GM18508 (cell line): ENCODE results near the gene HCFC1R1.
A peak's percentile ranks its signal among the peaks of the same experiment; 100 is the strongest.
"Not testable (repeated sequence)": the region's sequence is repeated elsewhere in the genome, so short reads cannot be mapped to it uniquely, and the experiment has no call there.

Source experiments
- ATAC-seq: cut with Tn5 transposase; IDR thresholded peaks from one replicate; pipeline ENCODE4 v1.9.1; 2021; ENCODE audit warnings: moderate number of reproducible peaks; ENCODE audit not compliant: insufficient read depth, unreplicated experiment

HCFC1R1 gene

GRCh38 chr16:3023669-3024478, at the start of gene HCFC1R1, which contains the start of gene THOC6:
Gene HCFC1R1, minus strand, starts transcription at chr16:3023942. Its CDS starts 1 bp downstream, at chr16:3023941.
Gene THOC6, plus strand, starts transcription at chr16:3024035. Its CDS starts 292 bp downstream, at chr16:3024327.
- ATAC-seq: peak; percentile 63

- no peak for ATAC-seq
Measured at GRCh38 chr16:3073448-3073847, 49.7 kb upstream of the HCFC1R1 start.

- not testable (repeated sequence) for ATAC-seq
Measured at GRCh38 chr16:3072576-3073263, 49.0 kb upstream of the HCFC1R1 start.

- ATAC-seq: not testable (repeated sequence)
Measured at GRCh38 chr16:3072148-3072547, 48.4 kb upstream of the HCFC1R1 start.

DNA sequence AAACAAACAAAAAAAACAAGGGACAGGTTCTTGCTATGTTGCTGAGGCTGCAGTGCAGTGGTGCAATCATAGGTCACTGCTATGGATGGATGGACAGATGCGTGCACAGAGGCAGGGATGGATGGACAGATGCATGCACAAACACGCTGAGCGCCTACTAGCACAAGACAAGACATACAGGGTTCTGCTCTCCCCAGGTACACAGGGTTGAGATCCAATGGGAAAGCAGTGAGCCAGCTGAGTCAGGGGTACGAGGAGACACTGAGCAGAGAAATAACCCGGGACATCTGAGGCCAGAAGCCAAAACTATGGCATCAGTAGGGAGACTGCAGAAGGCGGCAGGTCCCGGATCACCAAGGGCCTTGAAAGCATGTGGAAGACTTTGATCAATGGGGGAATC, 47.9 kb upstream of the HCFC1R1 start:
- ATAC-seq: no peak

- no peak for ATAC-seq
Measured at GRCh38 chr16:3070608-3071111, 46.9 kb upstream of the HCFC1R1 start.

GRCh38 chr16:3069146-3069545, 45.4 kb upstream of the HCFC1R1 start:
- not testable (repeated sequence) for ATAC-seq

- no peak for ATAC-seq
Measured at GRCh38 chr16:3068487-3068886, 44.7 kb upstream of the HCFC1R1 start.

DNA sequence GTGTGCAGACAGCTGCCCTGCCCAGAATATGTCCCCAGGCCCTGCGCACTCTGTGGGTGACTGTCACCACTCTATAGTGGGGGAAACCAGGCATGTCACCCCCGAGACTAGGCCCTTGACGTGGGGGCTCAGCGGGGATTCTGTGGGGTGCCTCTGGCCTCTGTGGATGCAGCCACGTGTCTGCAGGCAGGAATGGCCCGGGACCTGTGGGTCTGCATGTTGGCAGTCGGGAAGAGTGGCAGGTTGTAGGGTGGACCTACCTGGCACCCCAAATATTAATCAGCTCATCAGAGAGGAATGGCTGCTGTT, 42.7 kb upstream of the HCFC1R1 start:
- ATAC-seq: no peak

DNA sequence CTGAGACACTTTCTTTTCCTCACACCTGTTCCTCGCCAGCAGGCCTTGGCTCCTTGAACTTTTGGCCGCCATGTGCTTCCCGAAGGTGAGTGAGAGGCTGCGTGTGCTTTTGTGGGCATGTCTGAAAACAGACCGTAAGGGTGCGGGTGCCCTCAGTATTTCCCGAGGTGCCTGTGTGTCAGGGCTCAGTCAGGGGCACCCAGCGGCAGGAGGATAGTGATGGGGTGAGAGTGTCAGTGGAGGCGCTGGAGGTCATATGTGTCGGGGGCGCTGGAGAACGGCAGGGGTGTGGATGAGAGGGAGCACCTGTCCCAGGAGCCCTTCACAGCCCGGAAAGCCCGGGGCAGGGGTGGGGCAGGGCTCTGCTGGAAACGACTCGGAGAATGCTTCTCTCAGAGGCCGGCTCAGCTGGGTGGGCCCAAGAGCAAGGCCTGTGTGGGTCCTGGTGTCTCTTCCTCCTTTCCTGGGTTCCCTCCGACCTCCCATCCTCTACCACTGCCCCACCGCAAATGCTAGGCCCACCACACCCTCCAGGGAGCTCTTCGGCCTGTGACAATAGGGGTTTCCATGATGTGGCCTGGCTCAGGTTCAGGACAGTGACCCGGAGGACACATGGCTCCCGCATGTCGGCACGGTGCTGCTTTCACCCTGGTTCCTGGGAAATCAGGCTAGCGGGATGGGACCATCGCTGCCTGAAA, 42.1 kb upstream of the HCFC1R1 start:
- no peak for ATAC-seq

DNA sequence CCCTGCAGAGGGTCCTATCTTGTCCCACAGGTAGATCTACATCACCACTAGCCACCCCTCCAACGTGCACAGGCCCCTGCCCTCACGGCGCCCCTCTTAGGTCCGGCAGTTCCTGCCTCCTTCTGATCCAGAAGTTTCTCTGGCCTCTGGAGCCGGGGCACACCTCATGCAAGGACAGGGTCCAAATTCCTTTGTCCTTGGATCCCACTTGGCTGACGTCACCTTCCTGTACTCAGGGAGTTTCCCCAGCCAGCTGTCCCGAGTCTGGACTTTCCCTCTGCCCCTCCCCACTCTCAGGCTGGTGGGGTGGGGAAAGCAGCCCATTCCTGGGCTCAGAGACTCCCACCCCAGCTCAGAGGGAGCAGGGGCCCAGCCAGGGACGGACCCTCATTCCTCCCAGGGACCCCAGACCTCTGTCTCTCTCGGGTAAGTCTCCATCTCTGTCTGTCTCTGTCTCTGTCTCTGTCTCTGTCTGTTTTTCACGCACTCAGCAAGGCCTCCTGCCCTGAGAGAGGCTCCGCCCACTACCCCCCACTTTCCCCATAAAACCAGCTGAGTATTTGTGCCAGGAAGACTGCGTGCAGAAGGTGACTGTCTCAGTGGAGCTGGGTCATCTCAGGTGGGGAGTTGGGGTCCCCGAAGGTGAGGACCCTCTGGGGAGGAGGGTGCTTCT, 41.5 kb upstream of the HCFC1R1 start, which contains the start of gene IL32:
IL32 (plus strand) TSS at position 572 of the 673 bp plus-strand sequence. CDS start 172 bp downstream, outside the sequence.
- no peak for ATAC-seq

DNA sequence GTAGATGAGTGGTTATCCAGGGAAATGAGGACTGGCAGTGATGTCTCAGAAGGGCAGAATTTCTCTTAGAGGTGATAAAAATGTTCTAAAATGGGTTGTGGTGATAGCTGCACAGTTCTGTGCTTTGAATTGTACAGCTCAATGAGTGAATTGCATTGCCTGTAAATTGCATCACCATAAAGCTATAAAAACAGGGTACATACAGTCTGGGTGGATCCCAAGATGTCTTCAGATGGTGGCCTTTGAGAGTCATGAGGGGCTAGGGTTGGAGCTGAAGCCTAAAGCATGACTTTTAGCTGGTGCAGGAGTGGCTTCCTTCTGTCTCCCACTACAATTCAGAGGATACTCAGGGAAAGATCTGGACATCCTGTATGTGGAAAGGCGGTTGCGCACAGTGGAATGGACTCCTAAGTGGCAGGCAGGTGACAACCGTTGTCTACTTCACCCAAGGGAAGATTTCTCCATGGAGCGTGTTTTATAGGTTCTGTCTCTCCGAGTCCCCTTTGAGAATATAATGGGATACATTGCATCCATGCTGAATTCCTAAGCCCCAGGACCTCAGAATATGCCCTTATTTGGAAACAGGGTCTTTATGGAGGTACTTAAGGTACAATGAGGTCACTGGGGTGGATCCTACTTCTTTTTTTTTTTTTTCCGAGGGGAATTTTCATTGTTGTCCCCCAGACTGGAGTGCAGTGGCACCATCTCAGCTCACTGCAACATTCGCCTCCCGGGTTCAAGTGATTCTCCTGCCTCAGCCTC, 40.1 kb upstream of the HCFC1R1 start:
- ATAC-seq: no peak

GRCh38 chr16:3062553-3062952, 38.8 kb upstream of the HCFC1R1 start:
- ATAC-seq: no peak

DNA sequence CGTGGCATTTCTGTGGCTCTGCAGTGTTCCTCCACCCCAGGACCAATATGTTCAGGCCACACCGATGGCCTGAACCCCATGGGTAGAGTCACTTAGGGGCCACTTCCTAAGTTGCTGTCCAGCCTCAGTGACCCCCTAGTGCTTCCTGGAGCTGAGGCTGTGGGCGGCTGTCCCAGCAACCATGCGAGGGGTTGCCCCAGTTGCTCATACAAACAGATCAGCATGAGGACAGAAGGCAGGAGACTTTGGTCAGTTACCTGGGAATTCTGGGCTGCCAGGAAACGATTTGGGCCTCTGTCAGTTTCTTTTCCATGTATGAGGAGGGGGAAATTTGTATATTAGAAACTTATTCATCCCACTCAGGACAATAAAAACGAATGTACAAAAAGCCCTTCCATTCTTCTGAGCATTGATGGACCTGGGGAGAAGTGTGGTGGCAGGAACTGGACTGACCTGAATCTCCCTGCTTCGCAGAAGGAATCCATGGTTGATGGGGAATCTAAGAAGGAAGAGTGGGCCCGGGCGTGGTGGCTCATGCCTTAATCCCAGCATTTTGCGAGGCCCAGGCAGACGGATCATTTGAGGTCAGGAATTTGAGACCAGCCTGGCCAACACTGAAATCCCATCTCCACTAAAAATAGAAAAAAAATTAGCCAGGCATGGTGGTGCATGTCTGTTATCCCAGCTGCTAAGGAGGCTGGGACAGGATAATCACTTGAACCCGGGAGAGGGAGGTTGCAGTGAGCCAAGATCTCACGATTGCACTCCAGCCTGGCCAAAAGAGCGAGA, 36.8 kb upstream of the HCFC1R1 start:
- ATAC-seq: no peak

GRCh38 chr16:3059723-3060242, 36.0 kb upstream of the HCFC1R1 start:
- ATAC-seq: no peak

DNA sequence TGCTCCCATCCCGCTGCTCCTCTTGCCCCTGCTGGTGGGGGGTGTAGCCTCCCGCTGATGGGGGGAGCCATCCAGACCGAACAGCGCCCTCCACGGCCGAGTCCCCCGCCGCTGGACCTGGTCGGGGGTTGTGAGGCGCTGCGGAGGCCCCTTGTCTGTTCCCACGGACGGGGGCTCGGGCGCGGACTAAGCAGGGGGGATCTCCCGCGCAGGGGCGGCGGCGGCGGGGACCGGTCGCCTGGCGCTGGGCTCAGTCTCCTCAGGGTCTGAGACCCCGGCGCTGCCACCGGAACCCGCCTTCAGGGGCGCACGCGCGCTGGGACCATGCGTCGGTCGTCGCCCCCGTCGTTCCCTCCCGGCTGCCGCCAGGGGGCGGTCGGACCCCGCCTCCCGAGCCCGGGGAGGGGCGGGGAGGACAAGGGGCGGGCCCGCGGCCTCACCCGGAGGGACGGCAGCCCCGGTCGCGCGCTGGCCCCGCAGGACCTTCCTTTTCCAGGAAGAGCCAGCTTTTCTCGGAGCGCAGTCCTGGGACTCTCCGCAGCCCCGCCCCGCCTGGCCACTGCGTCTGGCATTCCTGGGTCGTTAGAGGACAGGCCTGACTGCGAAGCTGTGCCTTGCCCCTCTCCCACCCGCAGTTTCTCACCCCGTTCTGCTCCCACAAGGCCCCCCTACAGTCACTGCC, 35.4 kb upstream of the HCFC1R1 start:
- ATAC-seq: no peak

DNA sequence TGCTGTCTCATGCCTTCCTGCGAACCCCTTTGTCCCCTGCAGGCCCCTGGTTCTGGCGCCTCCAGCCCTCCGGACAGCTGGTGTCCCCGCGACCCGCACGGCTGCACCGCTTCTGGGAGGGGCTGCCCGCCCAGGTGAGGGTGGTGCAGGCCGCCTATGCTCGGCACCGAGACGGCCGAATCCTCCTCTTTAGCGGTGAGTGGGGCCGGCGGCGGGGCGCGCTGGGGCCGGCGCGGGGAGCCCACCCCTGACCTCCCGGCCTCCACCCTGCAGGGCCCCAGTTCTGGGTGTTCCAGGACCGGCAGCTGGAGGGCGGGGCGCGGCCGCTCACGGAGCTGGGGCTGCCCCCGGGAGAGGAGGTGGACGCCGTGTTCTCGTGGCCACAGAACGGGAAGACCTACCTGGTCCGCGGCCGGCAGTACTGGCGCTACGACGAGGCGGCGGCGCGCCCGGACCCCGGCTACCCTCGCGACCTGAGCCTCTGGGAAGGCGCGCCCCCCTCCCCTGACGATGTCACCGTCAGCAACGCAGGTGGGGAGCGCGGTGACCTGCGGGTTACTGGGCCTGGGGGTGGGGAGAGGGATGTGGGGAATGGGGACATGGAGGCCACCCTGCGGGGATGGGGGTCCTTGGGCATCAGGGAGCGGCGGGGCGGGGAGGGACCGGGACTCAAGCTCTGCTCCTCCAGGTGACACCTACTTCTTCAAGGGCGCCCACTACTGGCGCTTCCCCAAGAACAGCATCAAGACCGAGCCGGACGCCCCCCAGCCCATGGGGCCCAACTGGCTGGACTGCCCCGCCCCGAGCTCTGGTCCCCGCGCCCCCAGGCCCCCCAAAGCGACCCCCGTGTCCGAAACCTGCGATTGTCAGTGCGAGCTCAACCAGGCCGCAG, 34.6 kb upstream of the HCFC1R1 start:
- ATAC-seq: no peak
